Neural cell (in vitro differentiated cells): Measurements from ENCODE around the gene MBNL2. TPM values are rescaled to one million over a fixed set of nuclear protein-coding genes. Genes with fewer than 3 reads are reported as not detected.

Source experiments
- H2AFZ ChIP-seq: fragments of 200-600, 300-800 bp; sonication (generic), shearing (Covaris generic); 2 replicates; pipeline ENCODE4 v1.6.0; 2014; ENCODE audit warnings: low read depth, mild to moderate bottlenecking, antibody characterized with exemption, low read length, moderate library complexity
- H3F3A ChIP-seq: fragments of 200-600 bp; shearing (Covaris generic); 2 replicates; pipeline ENCODE4 v1.6.1; 2016; ENCODE audit warnings: mild to moderate bottlenecking, moderate library complexity, mixed read lengths, antibody characterized with exemption, low read length; ENCODE audit not compliant: insufficient read depth, poor library complexity, severe bottlenecking
- H3K27ac ChIP-seq: fragments of 200-600, 300-800 bp; sonication (generic), shearing (Covaris generic); 2 replicates; pipeline ENCODE4 v1.5.1; 2014; ENCODE audit warnings: mild to moderate bottlenecking, low read length, moderate library complexity
- H3K27me3 ChIP-seq: fragments of 300-800, 200-600 bp; sonication (generic), shearing (Covaris generic); 2 replicates; pipeline ENCODE4 v1.6.0; 2014; ENCODE audit warnings: mild to moderate bottlenecking, low read depth, low read length, moderate library complexity; ENCODE audit not compliant: insufficient read depth
- H3K36me3 ChIP-seq: fragments of 300-800, 200-600 bp; sonication (generic), shearing (Covaris generic); 2 replicates; pipeline ENCODE4 v1.5.1; 2014; ENCODE audit warnings: mild to moderate bottlenecking, antibody characterized with exemption, low read length, moderate library complexity; ENCODE audit not compliant: insufficient read depth
- H3K4me2 ChIP-seq: fragments of 300-800, 200-600 bp; sonication (generic), shearing (Covaris generic); 2 replicates; pipeline ENCODE4 v1.6.0; 2014; ENCODE audit warnings: mild to moderate bottlenecking, low read length
- H3K4me3 ChIP-seq: fragments of 300-800, 200-600 bp; sonication (generic), shearing (Covaris generic); 2 replicates; pipeline ENCODE4 v1.5.1; 2014; ENCODE audit warnings: mild to moderate bottlenecking, low read length, moderate library complexity
- H3K79me2 ChIP-seq: fragments of 200-600 bp; shearing (Covaris generic); replicated peaks from 2 replicates; pipeline ENCODE4 v1.6.0; 2014; ENCODE audit warnings: mild to moderate bottlenecking, low read length, moderate library complexity; ENCODE audit not compliant: insufficient read depth
- H3K9ac ChIP-seq: fragments of 300-800, 200-600 bp; sonication (generic), shearing (Covaris generic); 2 replicates; pipeline ENCODE4 v1.6.1; 2016; ENCODE audit warnings: mild to moderate bottlenecking, low read length, mixed read lengths
- H3K9me2 ChIP-seq: fragments of 200-600 bp; shearing (Covaris generic); 2 replicates; pipeline ENCODE4 v1.6.1; 2016; ENCODE audit warnings: mild to moderate bottlenecking, low read length, mixed read lengths; ENCODE audit not compliant: insufficient read depth
- H3K9me3 ChIP-seq: fragments of 200-600, 300-800 bp; sonication (generic), shearing (Covaris generic); 2 replicates; pipeline ENCODE4 v1.6.1; 2016; ENCODE audit warnings: mild to moderate bottlenecking, mixed run types, low read length, moderate library complexity, mixed read lengths
- H4K20me1 ChIP-seq: fragments of 200-600 bp; shearing (Covaris generic); 2 replicates; pipeline ENCODE4 v1.6.1; 2016; ENCODE audit warnings: mild to moderate bottlenecking, mixed run types; ENCODE audit not compliant: insufficient read depth
- EP300 ChIP-seq: fragments of 450-650 bp; conservative IDR thresholded peaks from 2 replicates; pipeline ENCODE4 v1.6.1; 2014; ENCODE audit warnings: antibody characterized with exemption, mild to moderate bottlenecking, moderate library complexity; ENCODE audit not compliant: poor library complexity, severe bottlenecking
- EZH2 ChIP-seq: fragments of 200-600, 300-800 bp; shearing (Covaris generic), sonication (generic); IDR thresholded peaks from 2 replicates; pipeline ENCODE4 v1.6.1; 2014; ENCODE audit warnings: antibody characterized with exemption, low read length, borderline replicate concordance, mild to moderate bottlenecking; ENCODE audit not compliant: insufficient read depth, poor library complexity, severe bottlenecking
- MXI1 ChIP-seq: fragments of 450-650 bp; conservative IDR thresholded peaks from 2 replicates; pipeline ENCODE4 v1.6.1; 2014; ENCODE audit warnings: antibody characterized with exemption, mild to moderate bottlenecking; ENCODE audit not compliant: poor library complexity, severe bottlenecking
- POLR2AphosphoS5 ChIP-seq: IDR thresholded peaks from 2 replicates; pipeline ENCODE4 v1.6.1; 2012
- RAD21 ChIP-seq: fragments of 450-650 bp; conservative IDR thresholded peaks from 2 replicates; pipeline ENCODE4 v1.6.1; 2014; ENCODE audit warnings: antibody characterized with exemption, mild to moderate bottlenecking, moderate library complexity
- REST ChIP-seq: IDR thresholded peaks from 2 replicates; pipeline ENCODE4 v1.6.1; 2012; ENCODE audit warnings: borderline replicate concordance
- SMC3 ChIP-seq: fragments of 450-650 bp; conservative IDR thresholded peaks from 2 replicates; pipeline ENCODE4 v1.6.1; 2014; ENCODE audit warnings: antibody characterized with exemption, mild to moderate bottlenecking, moderate library complexity; ENCODE audit not compliant: poor library complexity
- TAF1 ChIP-seq: IDR thresholded peaks from 2 replicates; pipeline ENCODE4 v1.6.1; 2012; ENCODE audit warnings: low read depth
- polyA plus RNA-seq: library from polyadenylated mRNA; depleted of rRNA; stranded (reverse); fragments of >200 nt; gene quantifications from 2 replicates; pipeline ENCODE4 v1.2.3, GENCODE V29; 2014
- TF ChIP-seq, protein P1 (sequence below): fragments of 450-650 bp; IDR thresholded peaks from 2 replicates; pipeline ENCODE4 v1.5.1; 2014; ENCODE audit warnings: antibody characterized with exemption, mild to moderate bottlenecking, moderate library complexity; ENCODE audit not compliant: poor library complexity, severe bottlenecking

MBNL2 gene
- polyA plus RNA-seq, 1 donor from 2014 or later = 4.3 TPM

DNA sequence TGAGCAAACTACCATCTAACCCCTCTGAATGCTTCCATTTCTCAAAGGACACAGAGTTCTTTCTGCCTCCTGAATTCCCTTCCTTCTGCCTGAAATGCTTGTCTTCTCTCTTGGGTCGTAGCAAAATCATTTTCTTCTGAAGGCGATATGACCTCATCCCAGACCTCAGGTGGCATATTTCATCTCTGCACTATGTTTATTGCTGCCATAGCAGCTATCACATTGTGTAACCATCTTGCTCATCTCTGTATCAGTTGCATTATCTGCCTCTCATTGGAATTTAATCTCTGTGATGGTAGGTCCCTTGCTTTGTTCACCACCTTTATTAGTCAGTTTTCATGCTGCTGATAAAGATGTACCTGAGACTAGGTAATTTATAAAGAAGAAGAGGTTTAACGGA lies 179.3 kb downstream of the MBNL2 start:
- Histone ChIP-seq H3K4me3 (no peak overlapping the region), H3K9ac (no peak overlapping the region), H3K79me2 (no peaks in the 10 kb centered on the region), H3K9me2 (no peaks in the 10 kb centered on the region), H3K27me3 (no peaks in the 10 kb centered on the region), H3K9me3 (no peaks in the 10 kb centered on the region), H3K36me3 (no peaks in the 10 kb centered on the region), H3K4me2 (no peak overlapping the region), H2AFZ (no peak overlapping the region), H3F3A (no peaks in the 10 kb centered on the region), H3K27ac (no peak overlapping the region), H4K20me1 (no peaks in the 10 kb centered on the region)
- TF ChIP-seq RAD21 = no peak
- TF ChIP-seq, protein P1, sequence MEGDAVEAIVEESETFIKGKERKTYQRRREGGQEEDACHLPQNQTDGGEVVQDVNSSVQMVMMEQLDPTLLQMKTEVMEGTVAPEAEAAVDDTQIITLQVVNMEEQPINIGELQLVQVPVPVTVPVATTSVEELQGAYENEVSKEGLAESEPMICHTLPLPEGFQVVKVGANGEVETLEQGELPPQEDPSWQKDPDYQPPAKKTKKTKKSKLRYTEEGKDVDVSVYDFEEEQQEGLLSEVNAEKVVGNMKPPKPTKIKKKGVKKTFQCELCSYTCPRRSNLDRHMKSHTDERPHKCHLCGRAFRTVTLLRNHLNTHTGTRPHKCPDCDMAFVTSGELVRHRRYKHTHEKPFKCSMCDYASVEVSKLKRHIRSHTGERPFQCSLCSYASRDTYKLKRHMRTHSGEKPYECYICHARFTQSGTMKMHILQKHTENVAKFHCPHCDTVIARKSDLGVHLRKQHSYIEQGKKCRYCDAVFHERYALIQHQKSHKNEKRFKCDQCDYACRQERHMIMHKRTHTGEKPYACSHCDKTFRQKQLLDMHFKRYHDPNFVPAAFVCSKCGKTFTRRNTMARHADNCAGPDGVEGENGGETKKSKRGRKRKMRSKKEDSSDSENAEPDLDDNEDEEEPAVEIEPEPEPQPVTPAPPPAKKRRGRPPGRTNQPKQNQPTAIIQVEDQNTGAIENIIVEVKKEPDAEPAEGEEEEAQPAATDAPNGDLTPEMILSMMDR = no peak
- no peak for TF ChIP-seq EZH2
- no peak for TF ChIP-seq POLR2AphosphoS5
- no peak for TF ChIP-seq SMC3
- no peak for TF ChIP-seq MXI1
- no peak for TF ChIP-seq REST
- TF ChIP-seq EP300 = no peak
- no peak for TF ChIP-seq TAF1

DNA sequence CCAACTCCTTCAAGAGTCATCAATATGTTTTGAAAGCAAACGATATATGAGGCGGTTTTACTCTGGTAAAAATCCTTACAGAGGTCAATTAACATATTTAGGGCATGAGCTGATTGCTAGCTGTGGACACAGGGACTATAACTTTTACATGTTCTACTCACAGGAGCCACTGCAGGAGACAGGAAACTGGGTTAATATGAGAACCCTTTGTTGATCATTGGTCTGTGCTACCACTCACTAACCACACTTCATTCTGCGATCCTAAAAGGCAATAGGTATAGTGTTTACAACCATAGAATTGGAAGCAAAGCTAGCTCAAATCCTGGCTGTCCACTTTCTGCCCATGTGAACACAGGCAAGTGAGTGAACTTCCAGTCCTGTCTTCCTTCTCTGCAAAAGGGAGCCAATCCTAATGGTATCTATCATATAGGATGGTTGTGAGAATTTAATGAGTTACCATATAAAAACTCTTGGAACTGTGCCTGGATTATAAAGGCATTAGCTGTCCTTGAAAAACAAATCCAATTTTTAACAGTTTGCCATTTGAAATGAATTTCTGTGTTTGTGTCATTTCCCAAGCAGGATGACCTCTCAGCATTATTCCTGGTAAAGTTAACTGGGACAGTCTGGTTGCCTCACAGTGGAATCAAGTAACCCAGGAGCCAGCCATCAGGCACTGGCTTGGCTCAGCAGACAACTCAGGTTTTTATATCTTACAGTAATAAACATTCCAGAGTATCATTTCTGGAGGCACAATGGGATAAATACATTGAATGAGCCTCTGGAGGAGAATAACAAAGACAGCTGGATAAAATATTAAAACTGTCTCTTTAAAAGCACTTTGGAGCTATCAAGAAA lies 182.0 kb downstream of the MBNL2 start:
- Histone ChIP-seq H3F3A (no peaks in the 10 kb centered on the region), H4K20me1 (no peaks in the 10 kb centered on the region), H3K27ac (no peak overlapping the region), H2AFZ (no peak overlapping the region), H3K9me3 (no peaks in the 10 kb centered on the region), H3K36me3 (no peaks in the 10 kb centered on the region), H3K4me3 (no peak overlapping the region), H3K9me2 (no peaks in the 10 kb centered on the region), H3K9ac (no peak overlapping the region), H3K4me2 (no peak overlapping the region), H3K79me2 (no peaks in the 10 kb centered on the region), H3K27me3 (no peaks in the 10 kb centered on the region)
- no peak for TF ChIP-seq TAF1
- no peak for TF ChIP-seq RAD21
